IPS-NIHi7 (cell line): ENCODE measurements around the gene SMYD3.

Source experiments
- DNase-seq: peaks from one replicate; pipeline ENCODE4 v3.0.0; 2012; ENCODE audit warnings: mixed read lengths; ENCODE audit errors: extremely low spot score

Gene SMYD3

DNA sequence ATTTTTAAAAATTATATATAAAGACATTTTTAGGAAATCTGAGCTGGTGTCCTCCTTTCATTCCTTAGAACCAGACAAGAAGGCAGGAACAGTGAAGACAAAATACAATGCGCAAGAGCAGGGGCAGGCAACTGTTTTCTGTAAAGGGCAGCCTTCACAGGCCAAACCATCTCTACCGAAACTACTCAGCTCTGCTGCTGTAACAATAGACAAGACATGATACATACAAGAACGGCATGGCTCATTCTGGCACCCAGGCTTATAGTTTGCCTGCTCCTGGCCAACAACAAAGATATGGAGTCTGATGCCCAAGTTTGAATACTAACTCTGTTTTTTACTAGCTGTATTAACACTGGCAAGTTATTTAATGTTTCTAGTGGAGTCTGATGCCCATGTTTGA lies 232.0 kb downstream of the SMYD3 start:
- DNase-seq: no peak

DNA sequence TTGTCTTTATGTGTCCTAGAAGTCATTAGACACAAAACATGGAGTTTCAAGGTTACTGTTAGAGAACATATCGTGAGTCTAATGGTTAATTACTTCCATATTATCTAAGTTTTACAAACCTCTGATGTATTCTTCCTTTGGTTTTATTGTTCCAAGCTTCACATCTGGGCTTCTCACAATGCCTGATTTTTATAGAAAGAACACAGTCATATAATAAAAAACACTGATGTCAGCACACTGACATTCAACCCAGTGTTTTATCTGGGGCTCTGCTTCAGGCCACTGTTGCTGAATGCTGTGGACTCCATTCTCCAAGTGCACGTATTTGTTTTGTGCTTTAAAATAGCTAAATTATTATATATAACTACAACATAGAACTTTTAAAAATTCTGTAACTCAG lies 232.9 kb downstream of the SMYD3 start:
- DNase-seq: no peak

DNA sequence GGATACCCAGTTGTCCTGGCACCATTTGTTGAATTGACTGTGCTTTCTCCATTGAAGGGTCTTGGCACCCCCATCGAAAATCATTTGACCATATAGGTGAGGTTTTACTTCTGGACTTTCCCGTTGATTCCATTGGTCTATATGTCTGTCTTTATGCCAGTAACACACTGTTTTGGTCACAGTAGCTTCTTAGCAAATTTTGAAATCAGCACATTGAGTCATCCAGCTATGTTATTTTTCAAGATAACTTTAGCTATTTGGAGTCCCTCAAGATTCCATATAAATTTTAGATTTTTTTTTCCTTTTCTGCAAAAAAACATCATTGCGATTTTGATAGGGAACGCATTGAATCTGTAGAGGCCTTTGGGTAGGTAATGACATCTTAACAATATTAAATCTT lies 235.6 kb downstream of the SMYD3 start:
- DNase-seq: no peak

DNA sequence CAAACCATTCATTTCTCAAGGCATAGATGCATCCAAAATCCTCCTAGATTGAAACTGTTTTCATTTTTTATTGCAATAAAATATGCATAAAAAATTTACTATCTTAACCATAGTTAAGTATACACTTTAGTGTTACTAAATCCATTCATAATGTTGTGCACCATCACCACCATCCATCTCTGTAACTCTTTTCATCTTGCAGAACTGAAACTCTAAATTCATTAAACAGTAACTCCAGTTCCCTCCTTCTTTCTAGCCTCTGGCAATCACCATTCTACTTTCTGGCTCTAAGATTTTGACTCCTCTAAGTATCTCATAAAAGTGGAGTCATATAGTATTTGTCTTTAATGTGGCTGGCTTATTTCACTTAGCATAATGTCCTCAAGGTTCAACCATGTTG lies 236.8 kb downstream of the SMYD3 start:
- no peak for DNase-seq

- DNase-seq: no peak
Measured at GRCh38 chr1:246269466-246269865, 237.6 kb downstream of the SMYD3 start.

- DNase-seq: no peak
Measured at GRCh38 chr1:246267896-246268295, 239.2 kb downstream of the SMYD3 start.

DNA sequence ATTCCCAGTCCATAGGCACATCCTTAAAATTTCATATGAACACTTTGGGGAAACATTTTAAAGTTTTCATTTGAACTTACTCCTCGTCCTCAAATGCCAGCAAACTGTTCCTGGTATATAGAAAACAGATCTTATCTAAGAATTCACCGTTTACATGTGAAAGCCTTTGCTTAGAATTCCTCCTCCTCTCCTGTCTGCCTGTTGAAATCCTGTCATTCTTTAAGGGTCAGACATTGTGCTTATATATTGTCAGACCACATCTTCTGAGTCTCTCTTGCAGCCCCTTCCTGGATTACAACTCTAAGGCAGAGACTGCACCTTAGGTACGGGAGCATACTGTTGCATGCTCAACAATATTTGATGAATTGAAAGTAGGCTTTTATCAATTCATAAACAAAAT lies 239.7 kb downstream of the SMYD3 start:
- DNase-seq: no peak

DNA sequence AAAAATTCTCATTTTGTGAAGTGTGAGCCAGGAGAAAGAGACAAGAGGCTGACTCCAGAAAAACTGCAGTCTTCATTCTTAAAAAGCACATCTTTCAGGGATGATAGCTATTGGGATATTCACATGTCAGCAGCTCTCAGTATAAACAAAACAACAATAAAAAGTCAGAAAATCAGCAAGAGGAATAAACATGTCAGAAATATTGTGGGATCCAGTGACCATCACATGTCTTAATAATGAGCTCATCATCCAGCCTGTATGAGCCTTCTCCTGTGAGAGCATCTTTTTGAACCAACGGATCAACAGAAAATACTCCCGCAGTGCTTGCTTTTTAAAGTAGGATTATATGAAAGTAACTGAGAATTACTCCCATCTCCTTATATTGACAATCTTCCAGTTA lies 241.6 kb downstream of the SMYD3 start:
- DNase-seq: no peak

GRCh38 chr1:246262281-246262680 lies 244.8 kb downstream of the SMYD3 start:
- DNase-seq: no peak

- no peak for DNase-seq
Measured at GRCh38 chr1:246261639-246262038, 245.4 kb downstream of the SMYD3 start.

DNA sequence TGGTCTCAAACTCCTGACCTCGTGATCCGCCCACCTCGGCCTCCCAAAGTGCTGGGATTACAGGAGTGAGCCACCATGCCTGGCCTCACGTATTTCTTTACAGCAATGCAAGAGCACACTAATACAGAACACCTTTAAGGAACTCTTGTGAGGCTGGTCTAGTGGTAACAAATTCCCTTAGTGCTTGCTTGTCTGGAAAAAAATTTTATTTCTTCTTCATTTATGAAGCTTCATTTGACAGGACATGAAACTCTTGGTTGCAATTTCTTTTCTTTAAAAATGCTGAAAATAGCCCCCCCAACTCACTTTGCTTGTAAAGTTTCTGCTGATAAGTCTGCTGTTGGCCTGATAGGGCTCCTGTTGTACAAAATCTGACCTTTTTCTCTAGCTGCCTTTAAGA lies 248.8 kb downstream of the SMYD3 start:
- DNase-seq: no peak

DNA sequence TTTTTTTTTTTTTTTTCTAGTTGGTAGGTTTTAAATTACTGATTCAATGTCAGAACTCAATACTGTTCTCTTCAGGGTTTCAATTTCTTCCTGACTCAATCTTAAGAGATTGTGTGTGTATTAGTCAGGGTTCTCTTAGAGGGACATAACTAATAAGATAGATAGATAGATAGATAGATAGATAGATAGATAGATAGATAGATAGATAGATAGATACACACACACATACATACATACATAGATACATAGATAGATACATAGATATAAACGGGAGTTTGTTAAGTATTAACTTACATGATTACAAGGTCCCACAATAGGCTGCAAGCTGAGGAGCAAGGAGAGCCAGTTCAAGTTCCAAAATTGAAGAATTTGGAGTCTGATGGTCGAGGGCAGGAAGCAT lies 251.3 kb downstream of the SMYD3 start:
- no peak for DNase-seq

DNA sequence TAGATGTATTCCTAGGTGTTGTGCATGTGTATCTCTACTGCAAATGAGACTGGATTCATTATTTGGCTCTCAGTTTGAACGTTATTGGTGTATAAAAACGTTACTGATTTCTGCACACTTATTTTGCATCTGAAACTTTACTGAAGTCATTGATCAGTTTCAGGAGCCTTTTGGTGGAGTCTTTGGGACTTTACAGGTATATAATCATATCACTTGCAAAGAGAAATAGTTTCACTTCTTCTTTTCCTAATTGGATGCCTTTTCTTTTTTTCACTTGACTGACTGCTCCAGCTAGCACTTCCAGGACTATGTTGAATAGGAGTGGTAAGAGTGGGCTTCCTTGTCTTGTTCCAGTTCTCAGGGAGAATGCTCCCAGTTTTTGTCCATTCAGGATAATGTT lies 252.2 kb downstream of the SMYD3 start:
- DNase-seq: no peak

- DNase-seq: no peak
Measured at GRCh38 chr1:246246430-246246829, 260.6 kb downstream of the SMYD3 start.

GRCh38 chr1:246245541-246245940 lies 261.5 kb downstream of the SMYD3 start:
- no peak for DNase-seq

DNA sequence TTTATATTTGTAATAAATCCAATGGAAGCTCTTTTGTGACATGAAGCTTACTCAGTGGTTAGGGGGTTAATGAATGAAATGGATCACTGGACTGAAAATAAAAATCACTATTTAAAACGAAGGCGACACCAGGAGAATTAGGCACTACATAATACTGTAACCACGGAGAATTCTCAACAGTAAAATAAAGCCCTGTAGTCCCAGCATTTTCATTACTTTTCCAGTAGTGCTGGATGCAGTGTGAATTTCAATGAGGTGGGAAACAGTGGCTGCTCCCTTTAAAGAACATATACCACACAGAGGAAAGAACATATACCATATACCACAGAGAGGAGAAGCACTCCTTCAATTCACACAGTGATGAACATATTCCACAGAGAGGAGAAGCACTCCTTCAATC lies 275.0 kb downstream of the SMYD3 start:
- DNase-seq: no peak

DNA sequence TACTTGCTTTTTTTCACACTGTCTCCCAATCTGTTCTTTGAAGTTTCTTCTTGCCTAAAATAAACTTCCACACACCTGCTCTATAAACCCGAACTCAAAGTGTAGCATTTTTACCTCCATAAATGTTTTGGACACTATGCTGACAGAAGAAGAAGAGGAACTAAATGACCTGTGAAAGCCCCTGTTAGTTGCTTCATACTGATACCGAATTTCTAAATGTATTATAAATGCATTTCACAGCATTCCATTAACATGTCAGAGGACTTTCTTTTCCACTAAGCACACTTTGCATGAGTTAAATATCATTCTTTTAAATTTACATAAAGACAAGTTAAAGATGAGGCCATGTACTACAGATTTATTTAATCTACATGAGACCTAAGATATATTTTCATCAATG lies 281.0 kb downstream of the SMYD3 start:
- DNase-seq: no peak

- no peak for DNase-seq
Measured at GRCh38 chr1:246221485-246222255, 285.4 kb downstream of the SMYD3 start.

- no peak for DNase-seq
Measured at GRCh38 chr1:246220495-246221065, 286.5 kb downstream of the SMYD3 start.

- DNase-seq: peak; percentile 30
Measured at GRCh38 chr1:246219508-246220030, 287.5 kb downstream of the SMYD3 start.

DNA sequence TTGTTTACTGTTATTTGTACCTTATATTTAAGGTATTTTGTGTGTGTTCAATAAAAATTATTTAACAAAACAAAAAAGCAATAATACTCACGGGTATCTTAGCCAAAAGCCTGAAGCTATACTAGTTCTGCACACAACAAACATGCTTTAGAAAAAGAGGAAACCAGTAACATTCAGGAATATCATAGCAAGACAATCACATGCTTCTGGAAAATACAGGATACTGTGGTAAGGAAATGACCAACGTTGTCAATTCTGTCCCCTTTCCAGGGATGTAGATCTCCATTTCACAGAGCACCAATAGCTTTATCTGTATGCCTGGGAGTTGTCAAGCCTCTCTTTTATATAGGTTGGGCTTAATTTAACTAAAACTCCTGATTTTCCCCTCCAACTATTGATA lies 288.4 kb downstream of the SMYD3 start:
- DNase-seq: no peak

DNA sequence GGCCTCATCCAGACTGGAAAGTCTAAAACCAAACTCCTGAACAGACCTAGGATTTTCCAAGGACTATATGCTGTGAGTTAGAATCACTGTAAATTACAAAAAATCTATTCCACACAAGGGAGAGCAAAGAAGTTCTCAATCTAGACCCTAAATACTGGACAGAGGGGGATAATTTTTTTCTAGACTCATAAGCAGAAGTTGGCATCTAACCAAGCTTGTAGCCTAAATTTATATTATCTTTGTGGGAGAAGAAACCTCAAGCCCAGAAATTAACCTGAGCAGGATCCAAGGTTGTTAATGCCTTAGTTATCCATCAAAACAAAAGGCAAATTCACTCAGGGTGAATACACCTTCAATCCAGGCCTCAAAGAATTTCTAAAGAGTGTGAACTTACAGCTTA lies 290.2 kb downstream of the SMYD3 start:
- DNase-seq: no peak

DNA sequence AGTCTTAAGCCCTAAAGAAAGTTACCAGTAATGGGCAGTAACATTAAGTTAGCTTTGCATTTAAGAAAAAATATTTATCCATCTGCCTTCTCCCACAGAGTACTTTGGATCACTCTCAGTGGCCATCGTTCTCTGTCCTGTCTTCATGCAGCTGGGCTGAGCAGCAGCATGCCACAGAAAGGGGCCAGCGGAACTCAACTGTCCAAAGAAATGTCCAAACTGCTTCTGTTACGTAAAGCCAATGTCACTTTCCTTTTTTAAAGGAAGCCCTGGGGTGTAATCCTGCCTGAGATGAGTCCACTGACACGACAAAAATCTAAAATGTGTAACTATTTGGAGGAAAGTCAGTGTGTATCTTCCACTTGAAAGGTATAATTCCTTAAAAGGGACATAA lies 291.6 kb downstream of the SMYD3 start:
- DNase-seq: no peak
